Right kidney (tissue), 1 donor: ENCODE data around the gene DRC3.
"Not testable (repeated sequence)": the region's sequence is repeated elsewhere in the genome, so short reads cannot be mapped to it uniquely, and the experiment has no call there.

Source experiments
- DNase-seq: peaks from one replicate; pipeline ENCODE4 v3.0.0-alpha.2; 2016

Gene DRC3

DNA sequence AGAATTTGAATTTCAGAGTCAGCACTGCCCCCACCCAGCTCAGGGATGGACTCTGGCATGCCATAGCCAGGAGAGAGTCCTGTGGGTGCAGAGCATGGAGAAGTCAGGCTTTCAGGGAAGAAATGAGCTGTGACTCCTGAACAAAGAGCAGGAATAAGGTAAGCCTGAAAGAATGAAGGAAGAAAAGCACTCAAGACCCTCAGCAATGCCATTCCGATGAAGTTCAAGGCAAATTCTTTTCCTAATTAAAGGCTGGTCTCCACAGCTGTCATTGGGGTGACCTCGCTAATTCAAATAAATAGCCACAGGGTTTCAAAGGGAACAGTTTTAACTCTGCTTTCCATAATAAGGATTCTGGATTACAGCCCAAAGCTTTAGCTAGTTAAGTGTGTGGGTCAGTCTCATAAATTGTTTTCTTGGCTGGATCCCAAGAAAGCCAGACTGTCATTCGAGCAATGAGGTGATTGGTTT lies 32.2 kb upstream of the DRC3 start:
- no peak for DNase-seq

DNA sequence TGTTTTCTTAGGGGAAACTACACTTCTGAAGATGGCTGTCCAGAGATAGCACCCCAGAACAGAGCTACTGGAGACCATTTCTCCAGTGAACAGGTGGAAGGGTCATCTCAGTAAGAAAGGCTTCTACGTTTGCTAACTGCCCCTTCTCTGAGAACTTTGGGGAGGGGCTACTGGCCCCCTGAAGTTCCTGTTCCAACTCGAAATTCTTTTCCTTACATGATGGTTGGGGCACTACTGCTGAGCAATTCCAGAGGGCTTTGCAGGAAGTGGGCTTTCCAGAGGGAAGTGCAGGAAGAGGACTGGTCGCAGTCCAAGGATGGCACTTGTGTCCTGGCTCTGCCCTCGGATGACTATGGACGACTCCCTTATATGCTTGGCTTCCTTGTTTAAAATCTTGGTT lies 31.6 kb upstream of the DRC3 start:
- no peak for DNase-seq

DNA sequence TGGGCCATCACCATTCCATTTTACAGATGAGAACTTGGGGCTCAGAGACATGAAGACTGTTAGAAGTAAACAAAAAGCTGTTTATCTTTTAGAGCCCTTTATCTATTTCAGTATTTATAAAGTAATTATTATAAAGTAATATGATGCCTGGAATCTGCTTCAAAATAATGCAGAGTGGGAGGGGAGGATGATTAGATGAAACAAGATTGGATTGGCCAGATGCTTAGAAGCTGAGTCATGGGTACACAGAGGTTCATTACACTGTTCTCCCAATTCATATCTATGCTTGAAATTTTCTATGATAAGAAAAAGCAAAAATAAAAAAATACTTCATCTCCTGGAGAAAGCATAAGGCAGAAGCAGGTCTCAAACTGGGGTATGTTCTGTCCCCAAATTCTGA lies 29.8 kb upstream of the DRC3 start:
- no peak for DNase-seq

DNA sequence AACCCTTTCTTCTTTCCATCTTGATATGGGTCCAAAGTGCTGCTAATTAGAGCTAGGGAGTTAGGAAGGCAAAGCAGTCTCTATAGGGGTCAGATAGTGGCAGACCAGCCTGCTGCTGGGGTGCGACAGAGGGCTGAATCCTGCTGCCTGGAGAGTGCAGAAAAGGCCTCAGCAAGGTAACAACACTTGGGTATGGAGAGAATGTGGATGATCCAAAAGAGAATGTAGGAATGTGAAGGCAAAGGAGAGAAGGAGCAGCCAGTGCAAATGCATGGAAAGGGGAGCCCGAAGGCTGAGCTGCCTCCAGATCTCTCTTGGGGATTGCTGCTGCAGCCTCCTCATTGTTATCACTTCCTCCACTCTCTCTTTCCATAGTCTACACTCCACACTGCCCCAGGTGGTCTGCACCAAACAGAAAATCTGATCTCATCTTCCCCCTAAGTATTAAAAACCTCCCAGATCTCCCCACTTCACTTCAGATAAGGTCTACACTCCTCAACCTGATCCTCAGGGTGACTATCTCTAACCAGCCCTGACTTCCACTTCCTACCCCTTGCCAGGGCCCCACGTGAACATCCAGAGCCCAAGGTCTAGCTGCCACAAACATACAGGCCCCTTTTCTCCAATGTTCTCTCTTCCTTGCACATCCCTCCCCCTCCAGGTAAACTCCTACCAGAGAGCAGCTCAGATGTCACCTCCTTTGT lies 29.2 kb upstream of the DRC3 start:
- DNase-seq = no peak

DNA sequence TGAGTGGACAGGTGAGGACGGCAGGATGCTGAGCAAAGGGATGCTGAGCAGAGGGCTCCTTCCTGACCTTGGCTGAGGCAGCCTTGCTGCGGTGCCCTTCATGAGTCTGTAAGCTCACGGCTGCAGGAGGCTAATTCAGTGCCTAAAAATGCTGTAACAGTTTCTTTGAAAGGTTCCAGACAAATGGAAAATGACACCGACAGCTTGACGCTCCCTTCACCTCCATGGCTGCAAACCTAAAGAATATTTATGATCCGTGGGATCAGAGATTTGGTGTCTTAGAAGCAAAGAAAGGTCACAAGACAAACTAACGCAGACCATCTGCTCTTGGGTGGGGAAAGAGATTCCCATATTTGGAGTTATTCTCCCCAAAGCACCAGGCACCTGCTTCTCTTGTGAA lies 28.4 kb upstream of the DRC3 start:
- no peak for DNase-seq

DNA sequence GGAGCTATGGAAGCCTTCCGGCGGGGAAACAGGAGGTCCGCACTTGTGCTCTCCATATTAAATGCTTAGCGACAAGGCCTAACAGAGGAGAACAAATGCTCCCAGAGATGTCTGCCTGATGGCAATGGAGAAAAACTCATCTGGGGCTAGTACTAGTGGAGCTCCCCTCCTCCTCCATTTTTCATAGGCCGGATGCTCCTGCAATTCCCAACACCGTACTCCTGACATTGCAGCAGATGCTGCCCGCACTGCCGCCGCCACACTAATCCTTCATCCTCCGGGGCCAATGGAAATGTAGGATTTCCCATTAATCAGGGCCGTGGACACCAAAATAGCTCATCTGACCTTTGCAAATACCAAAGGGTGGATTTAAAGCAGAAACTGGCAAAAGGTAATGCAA lies 27.9 kb upstream of the DRC3 start:
- no peak for DNase-seq

DNA sequence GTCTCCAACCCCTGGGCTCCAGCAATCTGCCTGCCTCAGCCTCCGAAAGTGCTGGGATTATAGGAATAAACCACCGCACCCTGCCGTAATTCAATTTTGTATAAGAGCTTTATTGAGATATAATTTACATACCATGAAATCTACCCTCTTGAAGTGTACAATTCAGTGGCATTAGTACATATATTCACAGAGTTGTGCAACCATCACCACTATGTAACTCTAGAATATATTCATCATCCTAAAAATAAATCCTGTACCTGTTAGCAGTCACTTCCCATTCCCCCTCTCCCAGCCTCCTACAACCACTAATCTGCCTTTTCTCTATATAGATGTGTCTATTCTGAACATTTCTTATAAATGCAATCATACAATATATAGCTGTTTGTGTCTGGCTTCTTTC lies 26.6 kb upstream of the DRC3 start:
- DNase-seq = no peak

DNA sequence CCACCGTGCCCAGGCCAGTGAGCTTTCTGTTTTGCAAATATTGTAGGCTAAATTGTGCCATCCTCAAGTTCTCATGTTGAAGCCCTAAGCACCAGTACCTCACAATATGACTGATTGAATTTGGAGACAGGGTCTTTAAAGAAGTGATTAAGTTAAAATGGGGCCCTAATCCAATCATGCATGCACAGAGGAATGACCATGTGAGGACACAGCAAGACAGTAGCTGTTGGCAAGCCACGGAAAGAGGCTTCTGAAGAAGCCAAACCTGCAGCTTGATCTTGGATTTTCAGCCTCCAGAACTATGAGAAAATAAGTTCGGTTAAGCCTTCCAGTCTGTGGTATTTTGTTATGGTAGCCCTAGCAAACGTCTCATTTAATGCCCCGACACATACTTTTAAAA lies 25.4 kb upstream of the DRC3 start:
- no peak for DNase-seq

DNA sequence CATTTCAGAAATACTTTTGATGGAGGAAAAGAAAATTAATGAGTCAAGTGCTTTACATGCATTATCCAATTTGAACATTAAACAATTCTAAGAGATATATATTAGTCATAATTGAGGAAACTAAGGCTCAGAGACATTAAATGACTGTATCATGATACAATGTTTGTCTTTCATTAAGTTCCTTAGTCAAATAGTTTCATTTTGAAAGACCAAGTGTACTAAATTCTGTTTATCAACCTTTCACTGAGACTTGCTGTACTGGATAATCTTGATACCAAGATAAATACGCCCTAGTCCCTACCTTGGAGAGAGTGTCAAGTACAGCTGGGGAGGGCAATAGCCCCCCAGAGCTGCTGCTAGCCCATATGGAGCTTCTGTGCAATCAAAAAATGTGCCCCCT lies 24.7 kb upstream of the DRC3 start:
- DNase-seq = no peak

DNA sequence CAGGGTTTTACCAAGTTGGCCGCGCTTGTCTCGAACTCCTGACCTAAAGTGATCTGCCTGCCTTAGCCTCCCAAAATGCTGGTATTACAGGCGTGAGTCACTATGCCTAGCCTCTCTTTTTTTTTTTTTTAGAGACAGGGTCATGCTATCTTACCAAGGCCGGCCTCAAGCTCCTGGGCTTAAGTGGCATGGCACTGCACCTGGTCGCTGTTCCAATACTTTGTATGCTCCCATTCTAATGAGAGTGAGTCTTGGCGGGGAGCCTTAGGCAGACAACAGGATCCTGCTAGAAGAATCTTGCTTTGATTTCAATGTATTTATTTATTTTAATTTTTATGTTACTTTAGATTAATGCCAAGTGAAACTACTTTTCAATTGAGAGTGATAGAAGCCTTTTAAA lies 22.3 kb upstream of the DRC3 start:
- no peak for DNase-seq

DNA sequence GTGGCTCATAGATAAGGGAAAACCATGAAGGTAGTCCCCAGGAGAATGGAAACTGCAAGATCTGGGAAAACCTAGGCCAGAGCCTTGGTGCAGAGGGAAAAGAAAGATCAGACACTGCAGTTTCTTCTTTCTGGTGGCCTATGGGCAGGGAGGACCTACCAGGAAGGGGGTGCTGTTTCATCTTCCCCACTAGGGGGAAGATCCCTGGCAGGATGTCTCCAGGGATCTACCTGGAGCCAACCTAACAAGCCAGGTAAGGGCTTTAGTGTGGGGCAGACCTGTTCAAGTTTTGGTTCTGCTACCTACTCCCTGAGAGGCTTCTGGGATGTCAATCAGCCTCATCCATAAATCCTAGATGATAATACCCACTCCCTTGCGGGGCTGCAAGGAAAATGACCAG lies 21.9 kb upstream of the DRC3 start:
- no peak for DNase-seq

DNA sequence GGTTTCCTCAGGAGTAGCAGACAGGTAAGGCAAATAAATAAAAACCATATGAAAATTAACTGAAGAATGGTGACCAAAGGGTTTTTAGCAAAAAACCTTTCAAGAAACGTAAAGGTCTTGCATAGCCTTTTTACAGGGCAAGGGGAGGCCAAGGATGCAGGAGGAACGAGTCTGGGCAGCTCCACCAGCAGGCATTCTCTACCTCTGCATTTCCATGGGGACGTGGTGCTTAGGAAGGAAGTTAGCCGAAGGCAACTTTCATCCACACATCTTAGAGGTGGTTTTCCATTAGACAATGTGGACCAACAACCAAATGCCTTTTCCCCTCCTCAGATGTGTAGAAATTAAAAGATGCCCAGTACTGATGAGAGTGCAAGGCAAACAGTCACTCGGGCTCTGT lies 21.1 kb upstream of the DRC3 start:
- DNase-seq = no peak

DNA sequence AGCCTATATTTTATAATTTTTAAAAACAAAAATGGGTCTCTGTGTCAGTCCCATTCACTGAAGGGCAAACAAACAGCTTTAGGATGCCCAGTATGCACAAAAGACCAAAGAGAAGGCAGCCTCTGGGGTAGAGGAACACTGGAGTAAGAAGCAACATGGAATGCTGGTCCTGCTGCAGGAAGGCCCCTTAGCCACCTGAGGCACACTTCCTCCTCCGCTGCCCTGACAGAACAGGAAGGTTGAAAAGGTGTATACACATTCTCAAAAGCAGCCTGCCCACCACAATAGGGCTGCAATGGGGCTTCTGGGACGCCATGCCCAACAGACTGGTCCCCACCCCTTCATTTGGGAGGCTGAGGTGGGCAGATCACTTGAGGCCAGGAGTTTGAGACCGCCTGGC lies 20.0 kb upstream of the DRC3 start:
- no peak for DNase-seq

DNA sequence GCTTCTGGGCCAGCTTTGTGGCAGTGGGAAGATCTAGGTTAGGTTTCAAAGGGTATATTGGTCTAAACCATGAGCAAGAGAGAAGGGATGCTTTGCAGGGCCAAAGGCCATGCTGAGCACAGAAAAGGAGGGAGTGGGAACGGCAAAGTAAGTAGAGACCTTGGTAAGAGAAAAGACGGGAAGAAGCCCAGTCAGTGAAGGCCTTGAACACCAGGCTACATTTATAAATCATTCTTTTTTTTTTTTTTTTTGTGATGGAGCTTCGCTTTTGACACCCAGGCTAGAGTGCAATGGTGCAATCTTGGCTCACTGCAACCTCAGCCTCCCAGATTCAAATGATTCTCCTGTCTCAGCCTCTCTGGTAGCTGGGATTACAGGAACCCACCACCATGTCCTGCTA lies 18.6 kb upstream of the DRC3 start:
- DNase-seq = no peak

DNA sequence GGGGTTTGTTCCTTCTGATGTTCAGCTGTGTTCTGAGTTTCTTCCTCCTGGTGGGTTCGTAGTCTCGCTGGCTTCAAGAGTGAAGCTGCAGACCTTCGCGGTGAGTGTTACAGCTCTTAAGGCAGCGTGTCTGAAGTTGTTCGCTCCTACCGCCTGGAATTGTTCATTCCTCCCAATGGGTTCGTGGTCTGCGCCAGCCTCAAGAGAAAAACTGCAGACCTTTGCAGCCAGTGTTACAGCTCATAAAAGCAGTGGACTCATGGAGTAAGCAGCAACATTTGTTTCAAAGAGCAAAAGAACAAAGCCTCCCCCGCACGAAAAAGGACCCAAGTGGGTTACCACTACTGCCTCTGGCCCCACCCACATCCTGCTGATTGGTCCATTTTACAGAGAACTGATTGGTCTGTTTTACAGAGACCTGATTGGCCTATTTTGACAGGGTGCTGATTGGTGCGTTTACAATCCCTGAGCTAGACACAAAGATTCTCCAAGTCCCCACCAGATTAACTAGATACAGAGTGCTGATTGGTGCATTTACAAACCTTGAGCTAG lies 16.8 kb upstream of the DRC3 start:
- not testable (repeated sequence) for DNase-seq

DNA sequence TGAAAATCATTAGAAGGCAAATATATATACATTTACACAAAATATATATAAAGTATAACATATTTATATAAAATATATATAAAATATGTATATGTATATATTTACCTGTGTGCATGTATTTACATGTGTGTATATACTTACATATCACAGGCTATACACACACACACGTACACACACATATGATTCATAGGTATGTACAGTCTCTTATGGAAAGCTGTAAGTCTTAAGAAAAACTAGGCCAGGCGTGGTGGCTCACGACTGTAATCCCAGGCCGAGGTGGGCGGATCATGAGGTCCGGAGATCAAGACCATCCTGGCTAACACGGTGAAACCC lies 15.1 kb upstream of the DRC3 start:
- no peak for DNase-seq

DNA sequence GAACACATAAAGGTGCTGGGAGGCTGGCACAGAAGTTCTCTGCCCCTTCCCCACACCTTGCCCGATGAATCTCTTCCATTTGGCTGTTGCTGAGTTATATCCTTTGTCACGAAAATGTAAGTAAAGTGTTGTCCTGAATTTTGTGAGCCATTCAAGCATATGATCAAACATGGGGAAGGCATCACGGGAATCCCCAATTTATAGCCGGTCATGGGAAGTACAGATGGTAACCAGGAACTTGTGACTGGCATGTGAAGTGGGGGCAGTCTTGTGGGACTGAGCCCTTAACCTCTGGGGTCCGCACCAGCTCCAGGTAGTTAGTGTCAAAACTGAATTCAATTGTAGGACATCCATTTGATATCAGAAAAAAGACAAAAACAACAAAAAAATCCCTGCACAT lies 13.7 kb upstream of the DRC3 start:
- DNase-seq = no peak

DNA sequence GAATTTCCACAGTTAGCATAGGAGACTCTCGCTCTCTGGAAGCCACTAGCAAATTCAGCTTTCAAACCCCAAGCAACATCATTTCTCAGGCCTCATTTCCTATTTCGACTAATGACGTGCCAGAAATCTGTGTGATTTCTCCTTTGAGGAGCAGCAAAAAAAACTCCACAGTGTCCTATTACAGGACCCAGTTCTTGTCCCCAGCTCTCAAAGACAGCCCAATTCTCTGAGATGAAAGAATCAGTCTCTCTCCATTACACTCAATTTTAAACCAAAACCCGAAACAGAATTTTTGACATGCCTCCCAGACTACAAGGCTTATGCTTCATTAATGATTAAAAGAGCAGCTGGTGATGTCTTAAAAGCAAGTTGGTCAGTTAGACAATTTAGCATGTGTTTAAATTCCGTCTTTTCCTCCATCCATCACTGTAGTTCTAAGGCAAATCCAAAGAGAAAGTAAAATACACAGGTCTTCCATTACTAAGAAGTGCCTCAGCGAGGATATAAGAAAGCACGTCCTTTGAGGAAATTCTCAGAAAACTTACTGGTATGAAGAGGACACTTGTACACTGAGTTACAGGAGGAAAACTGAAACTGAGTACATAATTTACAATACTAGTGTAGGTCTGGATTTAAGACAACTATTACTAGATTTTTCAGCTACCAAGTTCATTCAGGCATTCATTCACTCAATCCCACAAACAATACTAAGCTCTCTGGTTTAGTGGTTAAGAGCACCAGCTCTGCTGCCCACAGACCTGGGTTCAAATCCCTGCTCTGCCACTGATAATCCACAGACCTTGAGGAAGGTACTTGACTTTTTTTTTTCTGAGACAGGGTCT lies 12.9 kb upstream of the DRC3 start:
- no peak for DNase-seq

DNA sequence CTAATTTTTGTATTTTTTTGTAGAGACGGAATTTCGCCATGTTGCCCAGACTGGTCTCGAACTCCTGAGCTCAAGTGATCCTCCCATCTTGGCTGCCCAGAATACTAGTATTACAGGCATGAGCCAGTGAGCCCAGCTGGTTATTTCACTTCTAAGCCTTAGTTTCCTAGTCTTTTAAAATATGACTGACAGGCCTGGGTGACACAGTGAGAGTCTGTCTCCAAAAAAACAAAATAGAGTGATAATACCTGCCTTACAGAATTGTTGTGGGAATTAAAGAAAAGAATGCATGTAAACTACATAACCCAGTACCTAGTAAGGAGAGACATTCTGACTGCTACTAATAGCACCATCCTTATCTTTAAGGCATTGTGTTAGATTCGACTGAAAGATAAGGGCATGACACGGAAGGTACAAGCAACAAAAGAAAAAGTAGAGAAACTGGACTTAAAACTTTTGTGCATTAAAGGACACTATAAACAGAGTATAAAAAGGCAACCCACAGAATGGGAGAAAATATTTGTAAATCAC lies 12.1 kb upstream of the DRC3 start:
- no peak for DNase-seq

DNA sequence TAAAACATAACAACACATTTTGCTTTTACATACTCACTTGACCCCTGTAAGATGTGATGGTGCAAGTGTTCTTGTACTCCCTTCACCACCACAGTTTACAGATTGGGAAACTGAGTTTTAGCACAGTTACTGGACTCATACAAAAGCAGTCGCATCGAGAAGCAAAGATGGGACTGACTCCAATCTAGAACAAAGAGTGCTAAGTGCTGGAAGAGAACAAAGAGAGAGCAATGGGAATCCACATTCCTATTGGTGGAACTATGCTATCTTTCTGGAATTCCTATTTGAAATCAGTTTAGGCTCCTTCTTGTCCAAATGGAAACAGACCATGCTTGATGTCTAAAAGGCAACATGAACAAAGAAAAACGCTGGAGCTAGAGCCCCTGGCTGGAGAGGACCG lies 9.6 kb upstream of the DRC3 start:
- no peak for DNase-seq

DNA sequence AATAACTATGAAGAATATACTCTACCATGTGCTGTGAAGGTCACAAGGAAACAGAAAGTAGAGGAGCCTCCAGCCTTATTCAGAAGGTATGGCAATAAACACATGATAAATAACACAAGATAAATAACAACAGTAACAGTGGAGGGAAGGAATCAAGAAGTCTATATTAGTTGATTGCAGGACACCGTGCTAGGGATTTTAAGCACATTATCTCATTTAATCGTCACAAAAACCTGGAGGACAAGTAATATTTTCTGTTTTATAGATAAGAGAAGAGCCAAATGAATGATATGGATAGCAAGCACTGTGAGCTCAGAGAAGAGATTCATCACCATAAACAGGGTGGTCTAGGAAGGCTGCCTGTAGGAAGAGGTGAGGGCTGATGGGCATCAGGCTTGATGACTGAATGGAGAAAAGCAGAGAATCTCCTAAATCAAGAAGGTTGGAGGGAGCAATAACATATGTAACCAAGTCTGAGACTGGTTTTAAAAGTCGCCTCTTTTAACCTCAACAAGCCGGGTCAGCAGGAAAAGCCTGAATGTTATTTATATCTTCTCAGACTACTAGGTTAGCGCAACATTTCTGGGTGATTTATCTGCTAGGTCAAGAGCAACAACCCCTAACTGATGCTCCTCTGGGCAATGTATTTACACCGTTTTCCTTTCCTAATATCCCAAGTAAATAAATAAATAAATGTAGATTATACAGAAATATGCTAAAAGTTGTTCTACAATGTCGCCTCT lies 8.8 kb upstream of the DRC3 start:
- DNase-seq = no peak

DNA sequence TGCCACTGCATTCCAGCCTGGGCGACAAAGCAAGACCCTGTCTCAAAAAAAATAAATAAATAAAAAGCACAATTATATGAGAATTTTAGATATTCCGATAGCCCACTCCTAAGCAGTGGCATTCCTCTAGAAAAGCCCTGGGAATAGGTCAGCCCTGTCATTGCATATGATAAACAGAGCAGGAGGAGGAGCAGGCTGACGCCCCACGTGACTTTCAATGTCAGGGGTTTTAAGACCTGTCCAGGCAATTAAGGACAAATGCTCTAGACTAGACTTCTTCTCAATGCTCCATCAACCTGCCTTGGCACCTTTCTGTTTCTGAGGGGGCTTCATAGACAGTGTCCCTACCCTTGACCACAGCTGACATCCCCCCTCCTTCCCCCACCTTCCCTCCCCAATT lies 8.0 kb upstream of the DRC3 start:
- DNase-seq = no peak

DNA sequence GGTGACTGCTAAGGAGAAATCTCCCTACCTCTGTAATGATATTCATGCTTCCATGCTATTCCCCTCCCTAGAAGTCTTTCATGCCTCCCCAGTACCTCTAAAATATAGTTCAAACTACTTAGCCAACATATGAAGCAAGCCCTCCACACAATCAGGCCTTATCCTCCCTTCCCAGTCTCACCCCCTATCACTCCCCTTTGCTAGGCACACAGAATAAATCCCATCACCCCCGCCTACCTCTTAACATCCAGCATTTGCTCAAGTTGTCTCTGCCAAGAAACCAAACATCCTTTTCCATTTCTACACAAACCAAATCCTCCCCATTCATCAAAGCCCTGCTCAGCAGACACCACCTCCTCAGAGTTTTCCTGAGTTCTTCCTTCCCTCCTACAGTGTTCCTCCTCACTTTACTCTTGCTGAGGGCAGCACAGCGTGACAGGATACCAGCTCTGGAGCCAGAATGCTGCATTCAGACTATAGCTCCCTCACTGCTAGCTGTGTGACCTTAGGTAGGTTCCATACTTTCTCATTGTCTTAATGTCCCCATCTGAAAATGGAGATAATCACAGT lies 7.4 kb upstream of the DRC3 start:
- no peak for DNase-seq
